Mammary epithelial cell (primary cell): ENCODE measurements around the gene RFNG.

Source experiments
- EZH2 ChIP-seq: IDR thresholded peaks from 2 replicates; pipeline ENCODE4 v1.6.1; 2012; ENCODE audit warnings: low read length, inconsistent platforms, borderline replicate concordance
- TF ChIP-seq, protein P1 (sequence below), 2 donors: IDR thresholded peaks in 1 of 2; conservative IDR thresholded peaks in 1 of 2; 2 replicates each; pipeline ENCODE4 v1.5.1; 2011 to 2012; ENCODE audit warnings: inconsistent platforms in 2 of 2, low read length in 2 of 2, mild to moderate bottlenecking in 2 of 2, control low read depth in 1 of 2, low read depth in 1 of 2; ENCODE audit not compliant: insufficient read depth in 1 of 2; ENCODE audit errors: extremely low read depth in 1 of 2

DNA sequence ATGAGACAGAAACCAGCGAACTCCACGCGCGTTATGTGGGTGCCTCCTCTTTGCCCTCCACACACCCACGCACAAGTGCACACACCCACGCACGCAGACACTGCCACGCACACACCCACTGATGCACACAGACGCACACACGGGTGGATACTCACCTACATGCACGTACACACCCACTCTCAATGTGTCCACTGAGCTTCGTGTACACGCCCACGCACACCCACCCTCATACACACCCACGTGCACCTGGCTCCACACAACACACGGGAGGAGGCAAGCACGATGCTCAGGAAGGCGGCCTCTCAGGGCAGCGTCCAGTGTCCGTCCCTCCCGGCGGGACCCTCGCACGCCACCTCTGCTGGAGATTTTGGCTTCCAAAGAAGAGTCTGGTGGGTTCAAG is 4.2 kb downstream of the RFNG start:
- TF ChIP-seq, protein P1, sequence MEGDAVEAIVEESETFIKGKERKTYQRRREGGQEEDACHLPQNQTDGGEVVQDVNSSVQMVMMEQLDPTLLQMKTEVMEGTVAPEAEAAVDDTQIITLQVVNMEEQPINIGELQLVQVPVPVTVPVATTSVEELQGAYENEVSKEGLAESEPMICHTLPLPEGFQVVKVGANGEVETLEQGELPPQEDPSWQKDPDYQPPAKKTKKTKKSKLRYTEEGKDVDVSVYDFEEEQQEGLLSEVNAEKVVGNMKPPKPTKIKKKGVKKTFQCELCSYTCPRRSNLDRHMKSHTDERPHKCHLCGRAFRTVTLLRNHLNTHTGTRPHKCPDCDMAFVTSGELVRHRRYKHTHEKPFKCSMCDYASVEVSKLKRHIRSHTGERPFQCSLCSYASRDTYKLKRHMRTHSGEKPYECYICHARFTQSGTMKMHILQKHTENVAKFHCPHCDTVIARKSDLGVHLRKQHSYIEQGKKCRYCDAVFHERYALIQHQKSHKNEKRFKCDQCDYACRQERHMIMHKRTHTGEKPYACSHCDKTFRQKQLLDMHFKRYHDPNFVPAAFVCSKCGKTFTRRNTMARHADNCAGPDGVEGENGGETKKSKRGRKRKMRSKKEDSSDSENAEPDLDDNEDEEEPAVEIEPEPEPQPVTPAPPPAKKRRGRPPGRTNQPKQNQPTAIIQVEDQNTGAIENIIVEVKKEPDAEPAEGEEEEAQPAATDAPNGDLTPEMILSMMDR (conservative IDR thresholded peaks at IDR 0.05 in 1 of 2, IDR thresholded peaks at IDR 0.05 in 1 of 2; ENCODE audit: extremely low read depth in 1 of 2, insufficient read depth in 1 of 2, low read depth in 1 of 2, low read length in 2 of 2): no peak
- no peak for TF ChIP-seq EZH2
